Measurements from ENCODE around the gene TUBA8. TPM values are rescaled to one million over a fixed set of nuclear protein-coding genes. Genes with fewer than 3 reads are reported as not detected.
"Not testable (repeated sequence)": the region's sequence is repeated elsewhere in the genome, so short reads cannot be mapped to it uniquely, and the experiment has no call there.

TUBA8 gene
- total RNA-seq, 2 donors from 2014 or later: 1.1 to 1.6 TPM

DNA sequence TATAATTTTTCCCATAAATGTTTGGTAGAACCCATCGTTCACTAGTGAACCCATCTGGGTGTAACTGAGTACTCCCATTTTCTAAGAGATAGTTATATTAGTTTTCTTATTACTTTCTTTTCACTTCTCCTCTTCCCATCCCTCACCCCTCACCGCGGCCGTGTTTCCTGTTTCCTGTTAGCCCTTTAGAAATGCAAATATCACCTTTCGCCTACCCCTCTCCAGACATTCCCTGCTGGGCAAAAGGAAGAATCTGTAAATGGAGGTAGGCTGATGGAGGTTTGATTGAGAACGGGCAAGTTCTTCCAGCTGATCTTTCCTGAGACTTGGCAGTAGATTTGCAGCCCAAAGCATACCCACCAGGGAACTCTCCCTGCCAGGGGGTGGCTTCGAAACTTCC lies 54.7 kb downstream of the TUBA8 start:
- H3K9me3 Mint-ChIP-seq; ATAC-seq; H3K36me3 Mint-ChIP-seq; H3K27ac Mint-ChIP-seq; DNase-seq (ENCODE audit: low spot score in 2 of 2): not testable (repeated sequence)

GRCh38 chr22:18170284-18170683 lies 59.7 kb downstream of the TUBA8 start:
- not testable (repeated sequence) for ATAC-seq; H3K36me3 Mint-ChIP-seq; DNase-seq (ENCODE audit: low spot score in 2 of 2); H3K27ac Mint-ChIP-seq; H3K9me3 Mint-ChIP-seq

DNA sequence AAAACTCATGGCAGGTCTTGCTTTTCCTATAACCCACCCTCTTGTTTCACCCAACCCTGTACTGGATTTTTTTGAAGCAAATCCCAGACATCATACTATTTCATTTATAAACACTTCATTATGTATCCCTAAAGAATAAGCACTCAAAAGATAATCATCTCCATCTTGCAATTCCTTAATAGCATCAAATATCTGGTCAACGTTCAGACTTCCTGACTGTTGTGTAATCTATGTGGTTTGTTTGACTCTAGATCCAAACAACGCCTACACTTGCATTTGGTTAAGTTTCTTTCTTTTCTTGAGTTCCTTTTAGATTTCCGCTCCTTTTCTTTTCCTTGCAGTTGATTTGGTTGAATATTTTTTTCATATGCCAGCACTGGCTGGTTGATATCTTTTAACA lies 61.6 kb downstream of the TUBA8 start:
- not testable (repeated sequence) for H3K9me3 Mint-ChIP-seq; DNase-seq (ENCODE audit: low spot score in 2 of 2); ATAC-seq; H3K27ac Mint-ChIP-seq; H3K36me3 Mint-ChIP-seq

GRCh38 chr22:18172776-18173175 lies 62.2 kb downstream of the TUBA8 start:
- not testable (repeated sequence) for H3K36me3 Mint-ChIP-seq; DNase-seq (ENCODE audit: low spot score in 2 of 2); ATAC-seq; H3K9me3 Mint-ChIP-seq; H3K27ac Mint-ChIP-seq

- H3K36me3 Mint-ChIP-seq; H3K9me3 Mint-ChIP-seq; ATAC-seq; H3K27ac Mint-ChIP-seq; DNase-seq (ENCODE audit: low spot score in 2 of 2): not testable (repeated sequence)
Measured at GRCh38 chr22:18173441-18173840, 62.8 kb downstream of the TUBA8 start.

Other genes starting within 250 kb of the TUBA8 start
- gene MICAL3, start 86.2 kb upstream of the TUBA8 start, total RNA-seq: 10 to 100 TPM; 19.5 to 30.2 TPM
- 10 to 100 TPM; 36.8 to 63.7 TPM for gene PEX26, start 32.8 kb upstream of the TUBA8 start, total RNA-seq
- 10 to 100 TPM in 1 of 2 donors, 1 to 10 TPM in 1; 5.7 to 22.0 TPM for gene USP18, start 39.4 kb downstream of the TUBA8 start, total RNA-seq